Endodermal cell (in vitro differentiated cells): ENCODE results near the gene POLD2. TPM values are rescaled to one million over a fixed set of nuclear protein-coding genes. Genes with fewer than 3 reads are reported as not detected.

ENCODE experiments used
- DNase-seq: peaks from one replicate; pipeline ENCODE4 v3.0.0-alpha.2; 2017
- H3K27ac ChIP-seq: 2 replicates; pipeline ENCODE4 v1.5.1; 2013; ENCODE audit warnings: mild to moderate bottlenecking, low read depth, low read length, moderate library complexity
- H3K27me3 ChIP-seq: 2 replicates; pipeline ENCODE4 v1.6.1; 2013; ENCODE audit warnings: mild to moderate bottlenecking, low read length, moderate library complexity; ENCODE audit not compliant: insufficient read depth, control insufficient read depth, poor library complexity, severe bottlenecking
- H3K36me3 ChIP-seq: 2 replicates; pipeline ENCODE4 v1.7.0; 2013; ENCODE audit warnings: mild to moderate bottlenecking, low read length, moderate library complexity; ENCODE audit not compliant: control insufficient read depth, insufficient read depth
- H3K4me1 ChIP-seq: one replicate; pipeline ENCODE4 v1.7.0; 2013; ENCODE audit warnings: low read length; ENCODE audit not compliant: control insufficient read depth, insufficient read depth
- H3K4me3 ChIP-seq: 2 replicates; pipeline ENCODE4 v1.5.1; 2013; ENCODE audit warnings: mild to moderate bottlenecking, low read length, moderate library complexity
- H3K9ac ChIP-seq: 2 replicates; pipeline ENCODE4 v1.6.1; 2013; ENCODE audit warnings: mild to moderate bottlenecking, low read length, moderate library complexity; ENCODE audit not compliant: poor library complexity, severe bottlenecking; ENCODE audit errors: extremely low read depth
- H3K9me3 ChIP-seq: 2 replicates; pipeline ENCODE4 v1.6.1; 2013; ENCODE audit warnings: mild to moderate bottlenecking, low read length, moderate library complexity; ENCODE audit not compliant: control insufficient read depth
- H3K27ac Mint-ChIP-seq: 2 replicates; pipeline ENCODE4 v1.8.0; 2020; ENCODE audit warnings: mixed read lengths
- H3K27me3 Mint-ChIP-seq: 2 replicates; pipeline ENCODE4 v1.8.0; 2021; ENCODE audit warnings: mild to moderate bottlenecking, mixed read lengths; ENCODE audit not compliant: insufficient read depth
- H3K36me3 Mint-ChIP-seq: 2 replicates; pipeline ENCODE4 v1.8.0; 2020; ENCODE audit warnings: low read depth, mixed read lengths
- H3K4me1 Mint-ChIP-seq: 2 replicates; pipeline ENCODE4 v1.8.0; 2020; ENCODE audit warnings: mixed read lengths
- H3K4me3 Mint-ChIP-seq: 2 replicates; pipeline ENCODE4 v1.8.0; 2020; ENCODE audit warnings: mild to moderate bottlenecking, moderate library complexity, mixed read lengths
- H3K9me3 Mint-ChIP-seq: 2 replicates; pipeline ENCODE4 v1.8.0; 2020; ENCODE audit warnings: mild to moderate bottlenecking, mixed read lengths
- CTCF ChIP-seq: fragments of 200-600 bp; sonication (generic); conservative IDR thresholded peaks from 2 replicates; pipeline ENCODE4 v1.5.0; 2021; ENCODE audit warnings: antibody characterized with exemption, mild to moderate bottlenecking
- WGBS, 2 experiments: methylation state at CpG; one replicate each; pipeline versions ENCODE4 v1.1.5 to v1.1.7; 2013; ENCODE audit warnings: missing lambda C conversion rate in 2 of 2, mixed read lengths in 1 of 2; ENCODE audit not compliant: insufficient coverage in 1 of 2, insufficient read length in 1 of 2; 5-methylcytosine and 5-hydroxymethylcytosine counted together
- total RNA-seq, 2 donors: library from RNA; stranded (reverse); fragmentation: NEBNext Ultra II Directional in 1 of 2; extraction: Animal tissue kit (Norgen Biotek cat#: 25700) in 1 of 2; gene quantifications; 2 replicates in 1 of 2; 3 replicates in 1 of 2; pipeline ENCODE4 v1.2.1, GENCODE V29; 2021

The POLD2 gene
- total RNA-seq, 2 donors from 2014 or later = 127 to 141 TPM

GRCh38 chr7:44094365-44094764, 29.0 kb downstream of the POLD2 start:
- Histone ChIP-seq H3K36me3 (no peaks in the 10 kb centered on the region), H3K9ac (no peak overlapping the region), H3K27ac (no peak overlapping the region), H3K4me3 (no peak overlapping the region), H3K27me3 (no peaks in the 10 kb centered on the region), H3K4me1 (no peaks in the 10 kb centered on the region), H3K9me3 (no peaks in the 10 kb centered on the region)
- TF ChIP-seq CTCF = no peak
- DNase-seq = no peak
- WGBS, 2 experiments = 88 to 100% methylated on average over 1 to 2 of the region's 2 CpGs
- no peaks in the 10 kb centered on the region for H3K36me3 Mint-ChIP-seq
- H3K4me3 Mint-ChIP-seq = no peak overlapping the region
- no peaks in the 10 kb centered on the region for H3K9me3 Mint-ChIP-seq
- peaks cover 4% of the 10 kb centered on the region for H3K4me1 Mint-ChIP-seq
- H3K27me3 Mint-ChIP-seq = peaks cover 6% of the 10 kb centered on the region
- no peak overlapping the region for H3K27ac Mint-ChIP-seq

- H3K4me1 Mint-ChIP-seq = peaks cover 4% of the 10 kb centered on the region
- Histone ChIP-seq H3K9me3 (no peaks in the 10 kb centered on the region), H3K9ac (no peak overlapping the region), H3K4me3 (no peak overlapping the region), H3K27me3 (no peaks in the 10 kb centered on the region), H3K27ac (no peak overlapping the region), H3K36me3 (no peaks in the 10 kb centered on the region), H3K4me1 (no peaks in the 10 kb centered on the region)
- H3K27ac Mint-ChIP-seq = peak overlapping the region; percentile 21
- WGBS, 2 experiments = 90 to 95% methylated on average over 6 of the region's 6 CpGs
- no peak for DNase-seq
- no peaks in the 10 kb centered on the region for H3K36me3 Mint-ChIP-seq
- TF ChIP-seq CTCF = no peak
- H3K9me3 Mint-ChIP-seq = no peaks in the 10 kb centered on the region
- peaks cover 6% of the 10 kb centered on the region for H3K27me3 Mint-ChIP-seq
- H3K4me3 Mint-ChIP-seq = no peak overlapping the region
Measured at GRCh38 chr7:44093102-44093641, 30.2 kb downstream of the POLD2 start.

- Histone ChIP-seq H3K9me3 (no peaks in the 10 kb centered on the region), H3K4me1 (no peaks in the 10 kb centered on the region), H3K27ac (no peak overlapping the region), H3K4me3 (no peak overlapping the region), H3K27me3 (no peaks in the 10 kb centered on the region), H3K9ac (no peak overlapping the region), H3K36me3 (no peaks in the 10 kb centered on the region)
- no peak for DNase-seq
- H3K4me1 Mint-ChIP-seq = peaks cover 4% of the 10 kb centered on the region
- H3K27ac Mint-ChIP-seq = no peak overlapping the region
- H3K9me3 Mint-ChIP-seq = no peaks in the 10 kb centered on the region
- H3K4me3 Mint-ChIP-seq = no peak overlapping the region
- TF ChIP-seq CTCF = no peak
- WGBS, 2 experiments = 83 to 88% methylated on average over 18 to 20 of the region's 20 CpGs
- H3K36me3 Mint-ChIP-seq = no peaks in the 10 kb centered on the region
- H3K27me3 Mint-ChIP-seq = peaks cover 13% of the 10 kb centered on the region
Measured at GRCh38 chr7:44087911-44088838, 35.2 kb downstream of the POLD2 start.
